A549 (cell line): Measurements from ENCODE around the gene EFNB2.

Experiments
- BCL3 ChIP-seq: fragments of >200 bp; sonication (Bioruptor Twin); formaldehyde crosslinking; IDR thresholded peaks from 3 replicates; pipeline ENCODE4 v1.6.1; 2016
- CTCF ChIP-seq: fragments of >200 bp; sonication (Bioruptor Twin); formaldehyde crosslinking; IDR thresholded peaks from 3 replicates; pipeline ENCODE4 v1.5.1; 2016
- KDM1A ChIP-seq: fragments of 200-600 bp; sonication (generic); IDR thresholded peaks from 2 replicates; pipeline ENCODE4 v1.6.1; 2016; ENCODE audit warnings: low read depth, mild to moderate bottlenecking
- MAFK ChIP-seq: fragments of 450-650 bp; IDR thresholded peaks from 2 replicates; pipeline ENCODE4 v1.6.1; 2014; ENCODE audit not compliant: partially characterized antibody
- NFE2L2 ChIP-seq: fragments of 150-350 bp; conservative IDR thresholded peaks from 2 replicates; pipeline ENCODE4 v1.6.1; 2014; ENCODE audit warnings: low read length
- POLR2A ChIP-seq: IDR thresholded peaks from 2 replicates; pipeline ENCODE4 v1.6.1; 2012; ENCODE audit warnings: mild to moderate bottlenecking, low read length
- RCOR1 ChIP-seq: fragments of 150-350 bp; IDR thresholded peaks from 2 replicates; pipeline ENCODE4 v1.6.1; 2014; ENCODE audit warnings: antibody characterized with exemption, low read length, low read depth

DNA sequence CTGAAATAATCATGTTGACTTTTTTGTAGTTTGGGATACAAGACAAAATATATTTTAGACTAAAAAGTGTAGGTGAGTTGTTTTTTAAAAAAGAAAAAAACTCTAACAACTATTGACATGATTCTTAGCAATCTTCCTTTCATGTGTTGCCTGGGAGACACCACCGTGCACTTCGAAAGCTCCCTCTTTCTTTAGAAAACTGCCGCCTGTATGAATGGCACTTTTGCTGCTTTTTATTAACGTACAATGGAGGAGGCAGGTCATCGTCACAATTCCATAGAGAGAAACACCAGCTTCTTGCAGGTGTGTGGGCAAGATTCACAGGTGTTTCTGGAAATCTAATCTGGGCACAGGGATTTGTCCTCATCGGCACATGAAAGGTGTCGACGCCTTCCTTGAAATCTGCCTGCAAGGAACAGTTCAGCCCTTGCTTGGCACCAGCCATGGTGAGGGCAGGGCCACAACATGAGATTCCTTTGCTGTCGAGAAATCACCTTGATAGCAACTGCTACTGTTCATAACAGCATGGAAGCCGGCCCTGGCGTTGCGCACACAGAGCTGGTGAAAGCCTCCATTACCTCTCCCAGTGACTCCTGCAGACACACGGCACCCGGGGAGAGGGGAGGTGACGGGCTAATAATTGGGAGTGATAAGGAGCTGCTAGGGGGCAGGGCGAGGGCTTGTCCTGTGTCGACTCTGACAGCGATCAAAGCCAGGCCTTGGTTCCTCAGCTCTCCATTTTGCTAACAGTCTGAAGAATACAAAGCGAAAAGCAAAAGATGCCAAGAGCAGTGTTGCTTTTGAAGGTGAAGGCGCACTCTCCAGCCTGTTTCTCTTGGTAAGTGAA is 66.5 kb downstream of the EFNB2 start:
- TF ChIP-seq CTCF (no peak), KDM1A (no peak), POLR2A (no peak), MAFK (no peak), BCL3 (no peak), NFE2L2 (no peak), RCOR1 (no peak)
